Endothelial cell of umbilical vein (primary cell): Measurements from ENCODE around the gene PIGQ.

Experiments
- CTCF ChIP-seq, 2 donors: IDR thresholded peaks; 1 replicate in 1 of 2; 2 replicates in 1 of 2; pipeline ENCODE4 v1.5.1; 2011; ENCODE audit warnings: low read length in 2 of 2, mild to moderate bottlenecking in 2 of 2, moderate library complexity in 2 of 2, control low read depth in 1 of 2, inconsistent platforms in 1 of 2, low read depth in 1 of 2; ENCODE audit not compliant: insufficient read depth in 1 of 2; ENCODE audit errors: extremely low read depth in 1 of 2
- JUN ChIP-seq: IDR thresholded peaks from 2 replicates; pipeline ENCODE4 v1.6.1; 2011; ENCODE audit warnings: borderline replicate concordance, low read depth; ENCODE audit not compliant: insufficient read length, insufficient read depth
- MAX ChIP-seq: IDR thresholded peaks from 2 replicates; pipeline ENCODE4 v1.6.1; 2011; ENCODE audit not compliant: insufficient read depth, insufficient read length
- POLR2A ChIP-seq: IDR thresholded peaks from 2 replicates; pipeline ENCODE4 v1.6.1; 2012; ENCODE audit warnings: low read depth, mild to moderate bottlenecking, control low read depth, low read length
- POLR2AphosphoS5 ChIP-seq: IDR thresholded peaks from 2 replicates; pipeline ENCODE4 v1.6.1; 2012; ENCODE audit warnings: low read depth, mild to moderate bottlenecking, control low read depth, low read length, moderate library complexity; ENCODE audit not compliant: insufficient read depth

- TF ChIP-seq POLR2A, result no peak
- no peak for TF ChIP-seq CTCF (IDR thresholded peaks at IDR 0.05; ENCODE audit: extremely low read depth in 1 of 2, insufficient read depth in 1 of 2, low read depth in 1 of 2, low read length in 2 of 2)
- no peak for TF ChIP-seq POLR2AphosphoS5
- TF ChIP-seq JUN, result no peak
- no peak for TF ChIP-seq MAX
Observed at GRCh38 chr16:559411-560203, 10.2 kb upstream of the PIGQ start.
